ENCODE data around the gene ELP4. TPM values are rescaled to one million over a fixed set of nuclear protein-coding genes. Genes with fewer than 3 reads are reported as not detected.

The ELP4 gene
- total and polyA plus RNA-seq, 8 donors = 15.5 to 26.0 (median 21.9) TPM

GRCh38 chr11:31779374-31779791 is 269.8 kb downstream of the ELP4 start:
- H3K27ac ChIP-seq = no peak overlapping the region
- no peaks in the 10 kb centered on the region for H3K4me1 ChIP-seq
- ATAC-seq (no peak), DNase-seq (no peak)
- no peak overlapping the region for H3K4me3 ChIP-seq
- H3K36me3 ChIP-seq = no peaks in the 10 kb centered on the region
- no peak for TF ChIP-seq CTCF (IDR thresholded peaks at IDR 0.05)
- no peaks in the 10 kb centered on the region for H3K9me3 ChIP-seq
- intact Hi-C loops (cut with DNase I) = no loop called here
- no peaks in the 10 kb centered on the region for H3K27me3 ChIP-seq

- intact Hi-C loops (cut with DNase I) = no loop called here
- H3K4me3 ChIP-seq = no peak overlapping the region
- TF ChIP-seq CTCF (IDR thresholded peaks at IDR 0.05) = no peak
- ATAC-seq (no peak), DNase-seq (no peak)
- H3K27me3 ChIP-seq = no peaks in the 10 kb centered on the region
- no peaks in the 10 kb centered on the region for H3K9me3 ChIP-seq
- H3K4me1 ChIP-seq = no peaks in the 10 kb centered on the region
- no peak overlapping the region for H3K27ac ChIP-seq
- no peaks in the 10 kb centered on the region for H3K36me3 ChIP-seq
Measured at GRCh38 chr11:31780078-31780477, 270.5 kb downstream of the ELP4 start.

GRCh38 chr11:31780480-31780971 is 271.0 kb downstream of the ELP4 start:
- no peaks in the 10 kb centered on the region for H3K27me3 ChIP-seq
- no peak for DNase-seq
- TF ChIP-seq CTCF (IDR thresholded peaks at IDR 0.05) = no peak
- no peaks in the 10 kb centered on the region for H3K36me3 ChIP-seq
- no peak overlapping the region for H3K27ac ChIP-seq
- no peaks in the 10 kb centered on the region for H3K4me1 ChIP-seq
- intact Hi-C loops (cut with DNase I) = no loop called here
- no peaks in the 10 kb centered on the region for H3K9me3 ChIP-seq
- ATAC-seq = no peak
- H3K4me3 ChIP-seq = no peak overlapping the region

DNA sequence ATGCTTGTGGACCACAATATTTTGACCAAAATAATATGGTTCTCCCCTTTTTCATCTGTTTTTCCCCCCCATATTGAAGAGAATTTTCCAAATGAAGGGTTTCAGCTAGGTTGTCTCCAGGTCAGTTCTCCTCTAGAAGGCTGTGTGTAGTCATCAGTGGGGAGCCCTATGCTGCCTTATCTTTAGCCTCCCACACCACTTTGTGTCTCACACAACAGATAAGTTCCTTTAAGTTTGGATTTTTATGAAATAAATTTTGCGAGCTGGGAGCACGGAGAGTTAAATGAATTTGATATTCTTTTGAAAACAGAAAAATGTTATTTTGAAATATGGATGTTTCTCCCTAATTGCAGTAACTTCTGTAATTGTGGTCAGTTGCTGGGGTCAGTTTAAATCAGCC is 272.7 kb downstream of the ELP4 start:
- Histone ChIP-seq H3K27ac (no peak overlapping the region), H3K27me3 (no peaks in the 10 kb centered on the region), H3K36me3 (no peaks in the 10 kb centered on the region), H3K4me1 (no peaks in the 10 kb centered on the region), H3K4me3 (no peak overlapping the region), H3K9me3 (no peaks in the 10 kb centered on the region)
- intact Hi-C loops (cut with DNase I) = no loop called here
- DNase-seq (no peak), ATAC-seq (no peak)
- no peak for TF ChIP-seq CTCF (IDR thresholded peaks at IDR 0.05)

DNA sequence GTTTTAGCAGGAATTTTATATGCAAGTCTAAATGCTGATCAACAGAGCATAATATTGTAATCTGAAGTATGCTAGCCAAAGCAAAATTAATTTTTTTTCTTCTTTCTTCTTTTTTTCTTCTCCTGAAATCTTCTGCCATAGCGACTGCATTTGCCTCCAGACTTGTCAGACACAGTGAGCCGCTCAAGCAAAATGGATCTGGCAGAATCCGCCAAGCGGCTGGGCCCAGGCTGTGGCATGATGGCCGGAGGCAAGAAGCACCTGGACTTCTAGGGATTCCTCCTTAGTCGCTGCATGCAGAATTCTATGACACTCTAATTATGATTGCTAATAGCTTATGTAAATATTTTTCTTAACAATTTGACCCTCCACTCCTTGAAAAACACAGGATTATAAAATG is 273.7 kb downstream of the ELP4 start:
- Histone ChIP-seq H3K27ac (no peak overlapping the region), H3K4me1 (no peaks in the 10 kb centered on the region), H3K4me3 (no peak overlapping the region), H3K9me3 (no peaks in the 10 kb centered on the region), H3K27me3 (no peaks in the 10 kb centered on the region), H3K36me3 (no peaks in the 10 kb centered on the region)
- ATAC-seq (no peak), DNase-seq (no peak)
- intact Hi-C loops (cut with DNase I) = no loop called here
- no peak for TF ChIP-seq CTCF (IDR thresholded peaks at IDR 0.05)
